Progenitor cell of endocrine pancreas (in vitro differentiated cells): ENCODE measurements around the gene PCCA. TPM values are rescaled to one million over a fixed set of nuclear protein-coding genes. Genes with fewer than 3 reads are reported as not detected.
"Not testable (repeated sequence)": the region's sequence is repeated elsewhere in the genome, so short reads cannot be mapped to it uniquely, and the experiment has no call there.

Source experiments
- DNase-seq: peaks from one replicate; pipeline ENCODE4 v3.0.0; 2021; ENCODE audit warnings: low spot score; ENCODE audit not compliant: unreplicated experiment
- H3K27ac Mint-ChIP-seq: 2 replicates; pipeline ENCODE4 v1.8.0; 2021; ENCODE audit warnings: mild to moderate bottlenecking, moderate library complexity, mixed read lengths
- H3K27me3 Mint-ChIP-seq: 2 replicates; pipeline ENCODE4 v1.8.0; 2021; ENCODE audit warnings: mixed read lengths
- H3K36me3 Mint-ChIP-seq: 2 replicates; pipeline ENCODE4 v1.8.0; 2022; ENCODE audit warnings: mixed read lengths; ENCODE audit not compliant: insufficient read depth
- H3K4me1 Mint-ChIP-seq: 2 replicates; pipeline ENCODE4 v1.8.0; 2021; ENCODE audit warnings: low read depth, mixed read lengths
- H3K4me3 Mint-ChIP-seq: 2 replicates; pipeline ENCODE4 v1.8.0; 2021; ENCODE audit warnings: low read depth, mild to moderate bottlenecking, moderate library complexity, mixed read lengths
- H3K9me3 Mint-ChIP-seq: 2 replicates; pipeline ENCODE4 v1.8.0; 2021; ENCODE audit warnings: low read depth, mixed read lengths
- CTCF ChIP-seq: fragments of 200-600 bp; sonication (generic); IDR thresholded peaks from one replicate; pipeline ENCODE4 v1.5.0; 2021; ENCODE audit warnings: antibody characterized with exemption, mild to moderate bottlenecking; ENCODE audit not compliant: unreplicated experiment
- total RNA-seq: library from RNA; stranded (reverse); gene quantifications from 2 replicates; pipeline ENCODE4 v1.2.1, GENCODE V29; 2021

The PCCA gene
- total RNA-seq, 1 donor from 2014 or later: 48.1 TPM

GRCh38 chr13:100068133-100068931, 20.6 kb upstream of the PCCA start:
- Mint-ChIP-seq H3K27me3 (no peaks in the 10 kb centered on the region), H3K4me1 (no peaks in the 10 kb centered on the region), H3K36me3 (no peaks in the 10 kb centered on the region), H3K27ac (no peak overlapping the region), H3K9me3 (no peaks in the 10 kb centered on the region), H3K4me3 (no peak overlapping the region)
- DNase-seq: no peak
- TF ChIP-seq CTCF: no peak

- TF ChIP-seq CTCF: no peak
- H3K27ac Mint-ChIP-seq: no peak overlapping the region
- H3K27me3 Mint-ChIP-seq: no peaks in the 10 kb centered on the region
- no peak overlapping the region for H3K4me3 Mint-ChIP-seq
- no peak for DNase-seq
- no peaks in the 10 kb centered on the region for H3K4me1 Mint-ChIP-seq
- no peaks in the 10 kb centered on the region for H3K36me3 Mint-ChIP-seq
- no peaks in the 10 kb centered on the region for H3K9me3 Mint-ChIP-seq
These were observed 19.6 kb upstream of the PCCA start for GRCh38 chr13:100069278-100069677.

DNA sequence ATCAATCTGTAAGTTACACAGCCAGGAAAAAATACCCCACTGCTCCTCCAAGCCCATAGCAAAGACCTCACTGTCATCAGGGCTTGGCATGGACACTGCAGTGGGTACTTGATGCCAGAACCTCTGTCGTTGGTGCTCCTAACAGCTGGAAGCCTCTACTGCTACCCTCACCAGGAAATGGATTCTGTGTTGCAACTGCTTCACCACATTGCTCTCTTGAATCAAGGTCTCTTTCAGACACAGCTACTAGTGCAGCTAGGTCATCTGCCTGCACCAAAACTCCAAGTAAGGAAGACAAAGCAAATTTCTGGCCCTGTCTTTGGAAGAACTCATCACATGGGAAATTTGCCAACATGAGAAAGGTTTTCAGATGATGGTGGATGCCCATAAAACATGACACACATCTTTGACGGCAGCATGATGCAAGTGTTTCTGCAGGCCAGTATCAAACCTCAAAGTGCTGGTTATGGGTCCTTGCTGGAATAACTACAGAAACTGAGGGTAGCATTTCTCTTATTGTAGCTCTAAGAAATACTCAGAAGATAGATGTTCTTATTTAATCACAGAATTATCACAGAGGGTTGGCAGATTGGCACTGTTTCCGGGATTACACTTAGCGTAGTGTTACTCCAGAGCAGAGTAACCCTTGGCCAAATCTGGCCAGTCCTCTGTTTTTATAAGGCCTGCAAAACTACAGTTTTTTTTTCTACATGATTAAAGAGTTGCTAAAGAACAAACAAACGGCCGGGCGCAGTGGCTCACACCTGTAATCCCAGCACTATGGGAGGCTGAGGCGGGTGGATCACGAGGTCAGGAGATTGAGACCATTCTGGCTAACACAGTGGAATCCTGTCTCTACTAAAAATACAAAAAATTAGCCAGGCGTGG, 12.9 kb upstream of the PCCA start:
- no peak overlapping the region for H3K4me3 Mint-ChIP-seq
- H3K27me3 Mint-ChIP-seq: no peaks in the 10 kb centered on the region
- H3K4me1 Mint-ChIP-seq: no peaks in the 10 kb centered on the region
- DNase-seq: no peak
- no peaks in the 10 kb centered on the region for H3K36me3 Mint-ChIP-seq
- H3K27ac Mint-ChIP-seq: peak overlapping the region; percentile 4
- H3K9me3 Mint-ChIP-seq: peaks cover 5% of the 10 kb centered on the region
- no peak for TF ChIP-seq CTCF

DNA sequence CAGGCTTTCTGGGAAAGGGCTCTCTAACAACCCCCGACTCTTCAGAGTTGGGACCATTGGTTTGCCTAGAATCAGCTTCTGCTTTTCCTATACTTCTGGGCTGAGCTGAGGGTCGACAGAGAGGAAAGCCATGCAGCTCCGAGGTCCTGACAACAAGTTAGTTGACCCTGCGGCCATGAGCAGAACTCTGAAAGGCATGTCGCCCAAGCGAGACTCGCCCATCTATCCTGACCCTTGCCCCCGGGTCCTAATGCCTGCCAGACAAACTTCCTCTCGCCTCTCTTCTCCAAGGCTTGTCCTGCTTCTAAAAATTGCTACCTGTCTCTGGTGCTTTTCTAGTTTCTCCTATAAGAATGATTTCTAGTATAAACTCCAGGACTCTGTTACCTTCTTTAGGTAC, 9.9 kb upstream of the PCCA start:
- not testable (repeated sequence) for H3K36me3 Mint-ChIP-seq, H3K27ac Mint-ChIP-seq, H3K4me1 Mint-ChIP-seq, H3K27me3 Mint-ChIP-seq, DNase-seq, H3K9me3 Mint-ChIP-seq
- H3K4me3 Mint-ChIP-seq: peak overlapping the region; percentile 63

DNA sequence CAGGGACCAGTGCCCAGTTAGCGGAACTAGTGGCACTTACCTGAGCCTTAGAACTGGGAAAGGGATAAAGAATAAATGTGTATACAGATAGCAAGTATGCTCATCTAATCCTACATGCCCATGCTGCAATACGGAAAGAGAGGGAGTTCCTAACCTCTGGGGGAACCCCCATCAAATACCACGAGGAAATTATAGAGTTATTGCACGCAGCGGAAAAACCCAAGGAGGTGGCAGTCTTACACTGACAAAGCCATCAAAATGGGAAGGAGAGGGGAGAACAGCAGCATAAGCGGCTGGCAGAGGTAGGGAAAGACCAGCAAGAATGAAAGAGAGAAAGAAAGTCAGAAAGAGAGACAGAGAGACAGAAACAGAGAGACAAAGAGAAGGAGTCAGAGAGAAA, 5.5 kb upstream of the PCCA start:
- peak overlapping the region; percentile 35 for H3K27ac Mint-ChIP-seq
- H3K4me1 Mint-ChIP-seq, DNase-seq, H3K4me3 Mint-ChIP-seq, H3K27me3 Mint-ChIP-seq, H3K9me3 Mint-ChIP-seq, H3K36me3 Mint-ChIP-seq: not testable (repeated sequence)

- H3K36me3 Mint-ChIP-seq: peaks cover 3% of the 10 kb centered on the region
- H3K9me3 Mint-ChIP-seq: no peaks in the 10 kb centered on the region
These were observed 635 bp upstream of the PCCA start for GRCh38 chr13:100088273-100088643.

More at GRCh38 chr13:100088273-100088643, 635 bp upstream of the PCCA start:
- H3K27ac Mint-ChIP-seq: peak overlapping the region; percentile 97
- H3K27me3 Mint-ChIP-seq: no peaks in the 10 kb centered on the region
- peak; percentile 11 for DNase-seq
- TF ChIP-seq CTCF: no peak
- peaks cover 29% of the 10 kb centered on the region for H3K4me1 Mint-ChIP-seq
- peak overlapping the region; percentile 92 for H3K4me3 Mint-ChIP-seq
